ENCODE measurements around the gene PTPRT.

PTPRT gene

GRCh38 chr20:43032459-43032858 lies 157.2 kb downstream of the PTPRT start:
- TF ChIP-seq, protein P1, sequence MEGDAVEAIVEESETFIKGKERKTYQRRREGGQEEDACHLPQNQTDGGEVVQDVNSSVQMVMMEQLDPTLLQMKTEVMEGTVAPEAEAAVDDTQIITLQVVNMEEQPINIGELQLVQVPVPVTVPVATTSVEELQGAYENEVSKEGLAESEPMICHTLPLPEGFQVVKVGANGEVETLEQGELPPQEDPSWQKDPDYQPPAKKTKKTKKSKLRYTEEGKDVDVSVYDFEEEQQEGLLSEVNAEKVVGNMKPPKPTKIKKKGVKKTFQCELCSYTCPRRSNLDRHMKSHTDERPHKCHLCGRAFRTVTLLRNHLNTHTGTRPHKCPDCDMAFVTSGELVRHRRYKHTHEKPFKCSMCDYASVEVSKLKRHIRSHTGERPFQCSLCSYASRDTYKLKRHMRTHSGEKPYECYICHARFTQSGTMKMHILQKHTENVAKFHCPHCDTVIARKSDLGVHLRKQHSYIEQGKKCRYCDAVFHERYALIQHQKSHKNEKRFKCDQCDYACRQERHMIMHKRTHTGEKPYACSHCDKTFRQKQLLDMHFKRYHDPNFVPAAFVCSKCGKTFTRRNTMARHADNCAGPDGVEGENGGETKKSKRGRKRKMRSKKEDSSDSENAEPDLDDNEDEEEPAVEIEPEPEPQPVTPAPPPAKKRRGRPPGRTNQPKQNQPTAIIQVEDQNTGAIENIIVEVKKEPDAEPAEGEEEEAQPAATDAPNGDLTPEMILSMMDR (IDR thresholded peaks at IDR 0.05; ENCODE audit: control extremely low read depth, extremely low read depth, low read depth, missing control alignments): no peak
- ChIA-PET POLR2A (no interaction called here), CTCF (no interaction called here)
- no peak for DNase-seq (ENCODE audit: extremely low spot score)

GRCh38 chr20:43029176-43029575 lies 160.5 kb downstream of the PTPRT start:
- TF ChIP-seq, protein P1 (IDR thresholded peaks at IDR 0.05; ENCODE audit: control extremely low read depth, extremely low read depth, low read depth, missing control alignments): no peak
- DNase-seq (ENCODE audit: extremely low spot score): no peak
- ChIA-PET POLR2A (no interaction called here), CTCF (interaction anchor here (1.2 kb wide), 1 partner anchor 10 kb away, joined by 3 read pairs; no protein-coding TSS in a partner anchor)

GRCh38 chr20:43028470-43028869 lies 161.2 kb downstream of the PTPRT start:
- TF ChIP-seq, protein P1 (IDR thresholded peaks at IDR 0.05; ENCODE audit: control extremely low read depth, extremely low read depth, low read depth, missing control alignments): no peak
- CTCF ChIA-PET: no interaction called here
- DNase-seq (ENCODE audit: extremely low spot score): no peak
- POLR2A ChIA-PET: no interaction called here

GRCh38 chr20:43023836-43024235 lies 165.9 kb downstream of the PTPRT start:
- TF ChIP-seq, protein P1 (IDR thresholded peaks at IDR 0.05; ENCODE audit: control extremely low read depth, extremely low read depth, low read depth, missing control alignments): no peak
- POLR2A ChIA-PET: no interaction called here
- DNase-seq (ENCODE audit: extremely low spot score): no peak
- CTCF ChIA-PET: no interaction called here

GRCh38 chr20:43022568-43022967 lies 167.1 kb downstream of the PTPRT start:
- POLR2A ChIA-PET: no interaction called here
- no peak for DNase-seq (ENCODE audit: extremely low spot score)
- TF ChIP-seq, protein P1 (IDR thresholded peaks at IDR 0.05; ENCODE audit: control extremely low read depth, extremely low read depth, low read depth, missing control alignments): no peak
- CTCF ChIA-PET: no interaction called here

GRCh38 chr20:43022081-43022480 lies 167.6 kb downstream of the PTPRT start:
- TF ChIP-seq, protein P1 (IDR thresholded peaks at IDR 0.05; ENCODE audit: control extremely low read depth, extremely low read depth, low read depth, missing control alignments): no peak
- no peak for DNase-seq (ENCODE audit: extremely low spot score)
- POLR2A ChIA-PET: no interaction called here
- CTCF ChIA-PET: no interaction called here

All from GM10248 (cell line).